HT-29 (cell line): ENCODE data around the gene ZNF624. TPM values are rescaled to one million over a fixed set of nuclear protein-coding genes. Genes with fewer than 3 reads are reported as not detected.
"Not testable (repeated sequence)": the region's sequence is repeated elsewhere in the genome, so short reads cannot be mapped to it uniquely, and the experiment has no call there.

Experiments used
- DNase-seq: peaks from one replicate; pipeline ENCODE4 v3.0.0-alpha.2; 2015; ENCODE audit warnings: low spot score
- total RNA-seq: library from RNA; depleted of rRNA; stranded (reverse); fragments of >200 nt; shearing (Covaris generic); gene quantifications from 2 replicates; pipeline ENCODE4 v1.2.3, GENCODE V29; 2014; rRNA removed

The ZNF624 gene
- 0.47 and 0.64 TPM in 2 replicates for total RNA-seq

DNA sequence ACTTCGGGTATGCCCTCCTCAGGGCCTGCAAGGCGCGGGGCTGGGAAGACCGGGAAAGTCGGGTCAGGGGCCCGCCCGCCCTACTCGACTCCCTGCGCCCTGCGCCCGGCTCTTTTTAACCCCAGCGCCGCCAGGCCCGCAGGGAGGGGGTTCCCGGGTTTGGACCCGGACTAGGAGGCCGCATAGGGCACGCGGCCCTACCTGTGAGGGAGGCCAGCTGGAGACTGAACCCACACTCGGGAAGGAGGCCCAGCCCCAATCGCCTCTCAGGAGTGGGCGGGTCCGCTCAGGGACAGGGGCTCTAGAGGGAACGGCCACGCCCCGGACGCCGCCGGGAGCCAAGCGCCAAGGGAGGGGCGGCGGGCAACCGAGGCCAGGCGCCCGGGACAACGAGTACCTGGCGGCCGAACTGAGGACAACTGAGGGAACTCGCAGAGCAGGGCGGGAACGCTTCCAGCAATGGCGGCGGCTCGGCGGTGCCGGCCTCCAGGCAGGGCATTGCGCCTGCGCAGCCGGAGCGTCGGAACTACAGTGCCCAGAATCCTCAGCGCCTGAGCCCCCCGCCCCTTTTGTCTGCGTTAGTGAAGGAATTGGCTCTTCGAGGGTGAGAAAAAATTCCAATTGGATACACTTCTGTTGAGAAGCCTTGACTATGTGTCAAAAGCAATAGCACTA is at the start of gene ZNF624:
Gene ZNF624, minus strand, starts transcription at position 484 of the 675 bp plus-strand sequence.
- peak; percentile 86 for DNase-seq

DNA sequence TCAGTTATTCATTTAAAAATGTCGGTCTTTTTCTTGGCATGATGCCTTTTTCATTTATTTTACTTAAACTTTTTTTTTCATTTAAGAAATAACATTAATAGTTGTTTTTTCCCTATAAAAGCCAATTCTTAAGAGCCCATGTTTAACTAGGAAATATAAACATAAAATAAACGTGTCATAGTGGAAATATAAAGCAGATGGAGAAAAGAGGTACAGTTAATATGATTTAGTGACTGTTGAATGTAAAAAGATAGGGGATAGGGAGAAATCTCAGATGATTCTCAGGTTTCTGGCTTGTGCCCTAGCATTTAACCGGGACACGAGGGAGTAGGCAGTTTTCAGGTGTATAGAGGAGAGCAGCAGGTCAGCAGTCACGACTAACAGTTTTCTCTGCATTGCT is 44.0 kb upstream of the ZNF624 start:
- not testable (repeated sequence) for DNase-seq

GRCh38 chr17:16690447-16690846 is 36.8 kb upstream of the ZNF624 start:
- not testable (repeated sequence) for DNase-seq

DNA sequence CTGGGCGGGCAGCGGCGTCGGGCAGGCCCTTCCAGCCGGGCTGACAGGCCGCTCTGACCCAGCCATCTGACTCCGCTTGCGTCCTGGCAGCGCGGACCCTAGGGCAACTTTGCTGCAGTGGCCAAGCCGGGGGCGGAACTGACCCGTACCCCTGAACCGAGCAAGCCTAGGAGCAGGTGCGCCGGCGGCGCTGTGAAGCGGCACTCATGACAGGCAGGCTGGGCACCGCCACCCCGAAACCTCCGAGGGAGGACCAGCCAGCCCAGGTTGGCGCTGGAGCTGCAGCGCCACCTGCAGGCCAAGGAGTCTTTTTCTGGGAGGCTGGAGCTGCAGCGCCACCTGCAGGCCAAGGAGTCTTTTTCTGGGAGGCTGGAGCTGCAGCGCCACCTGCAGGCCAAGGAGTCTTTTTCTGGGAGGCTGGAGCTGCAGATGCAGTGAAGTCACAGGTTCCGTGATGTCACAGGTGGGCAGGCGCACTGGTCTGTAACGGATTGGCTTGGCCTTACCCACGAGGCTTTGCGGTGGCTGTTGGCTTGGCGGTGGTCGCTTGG is 36.2 kb upstream of the ZNF624 start, which contains the start of gene CCDC144A:
Gene CCDC144A, plus strand, starts transcription at position 511 of the 551 bp plus-strand sequence. CDS start 160 bp downstream, outside the sequence.
- DNase-seq: not testable (repeated sequence)

GRCh38 chr17:16687151-16687550 is 33.5 kb upstream of the ZNF624 start:
- DNase-seq: not testable (repeated sequence)

GRCh38 chr17:16686019-16686418 is 32.4 kb upstream of the ZNF624 start:
- DNase-seq: not testable (repeated sequence)

DNA sequence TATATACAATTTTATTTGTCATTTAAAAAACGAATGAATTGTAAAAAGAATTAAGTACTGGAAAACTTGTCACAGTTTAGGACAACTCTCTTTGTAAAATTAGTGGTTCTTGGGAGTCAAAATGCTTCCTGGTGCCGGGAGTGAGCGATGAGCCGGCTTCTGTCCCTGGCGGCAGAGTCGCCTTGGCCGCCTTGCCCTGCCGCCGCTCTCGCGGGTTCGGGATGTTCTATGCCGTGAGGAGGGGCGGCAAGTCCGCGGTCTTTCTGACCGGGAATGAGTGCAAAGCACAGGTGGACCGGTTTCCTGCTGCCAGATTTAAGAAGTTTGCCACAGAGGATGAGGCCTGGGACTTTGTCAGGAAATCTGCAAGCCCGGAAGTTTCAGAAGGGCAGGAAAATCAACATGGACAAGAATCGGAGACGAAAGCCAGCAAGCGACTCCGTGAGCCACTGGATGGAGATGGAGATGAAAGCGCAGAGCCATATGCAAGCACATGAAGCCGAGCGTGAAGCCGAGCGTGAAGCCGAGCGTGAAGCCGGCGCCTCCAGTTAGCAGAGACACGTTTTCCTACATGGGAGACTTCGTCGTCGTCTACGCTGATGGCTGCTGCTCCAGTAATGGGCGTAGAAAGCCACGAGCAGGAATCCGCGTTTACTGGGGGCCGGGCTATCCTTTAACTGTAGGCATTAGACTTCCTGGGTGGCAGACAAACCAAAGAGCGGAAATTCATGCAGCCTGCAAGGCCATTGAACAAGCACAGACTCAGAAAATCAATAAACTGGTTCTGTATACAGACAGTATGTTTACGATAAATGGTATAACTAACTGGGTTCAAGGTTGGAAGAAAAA is 29.9 kb upstream of the ZNF624 start:
- DNase-seq: not testable (repeated sequence)

DNA sequence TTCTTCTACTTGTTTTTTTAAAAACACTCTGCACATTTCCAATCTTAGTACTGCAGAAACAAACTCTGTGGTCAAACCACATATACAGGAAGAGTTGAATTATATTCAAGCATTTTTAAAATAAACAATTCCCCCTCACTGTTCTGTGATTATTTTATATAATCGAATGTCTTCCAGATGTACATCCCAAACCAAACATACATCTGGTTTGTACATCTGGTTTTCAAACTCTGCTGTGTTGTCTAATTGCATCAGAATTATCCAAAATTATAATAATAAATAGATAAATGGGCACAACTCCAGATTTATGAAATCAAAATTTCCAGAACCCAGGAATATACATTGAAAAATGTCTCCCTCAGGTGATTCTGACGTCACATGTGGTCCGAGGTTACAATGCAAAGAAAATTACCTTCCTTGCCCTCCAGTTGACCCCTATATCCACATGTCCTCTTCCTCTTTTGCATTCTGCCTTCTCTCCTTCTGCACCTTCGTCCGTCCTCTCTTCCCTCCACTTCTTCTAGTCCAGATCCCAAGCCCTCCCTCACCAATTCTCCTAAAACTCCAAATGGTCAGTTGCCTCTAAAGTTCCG is 23.1 kb upstream of the ZNF624 start:
- no peak for DNase-seq

GRCh38 chr17:16666907-16667636 is 13.4 kb upstream of the ZNF624 start:
- not testable (repeated sequence) for DNase-seq

GRCh38 chr17:16666553-16666906 is 12.9 kb upstream of the ZNF624 start:
- DNase-seq: not testable (repeated sequence)

DNA sequence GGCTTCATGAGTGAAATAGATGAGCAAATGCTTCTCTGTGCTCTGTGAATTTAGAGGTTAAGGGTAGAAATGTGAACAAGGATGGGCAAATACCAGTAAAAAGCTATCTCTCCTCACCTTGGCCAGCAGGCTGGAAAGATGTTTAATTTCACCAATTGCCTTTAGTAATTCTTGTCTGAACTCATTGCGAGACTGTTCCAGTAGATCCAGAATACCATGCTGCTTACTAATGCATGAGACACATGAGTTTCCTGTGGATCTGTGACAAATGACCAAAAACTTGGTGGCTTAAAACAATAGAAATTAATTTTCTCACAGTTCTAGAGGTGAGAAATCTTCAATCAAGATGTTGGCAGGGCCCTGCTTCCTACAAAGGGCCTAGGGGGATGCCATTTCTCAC is 9.3 kb upstream of the ZNF624 start:
- DNase-seq: no peak

DNA sequence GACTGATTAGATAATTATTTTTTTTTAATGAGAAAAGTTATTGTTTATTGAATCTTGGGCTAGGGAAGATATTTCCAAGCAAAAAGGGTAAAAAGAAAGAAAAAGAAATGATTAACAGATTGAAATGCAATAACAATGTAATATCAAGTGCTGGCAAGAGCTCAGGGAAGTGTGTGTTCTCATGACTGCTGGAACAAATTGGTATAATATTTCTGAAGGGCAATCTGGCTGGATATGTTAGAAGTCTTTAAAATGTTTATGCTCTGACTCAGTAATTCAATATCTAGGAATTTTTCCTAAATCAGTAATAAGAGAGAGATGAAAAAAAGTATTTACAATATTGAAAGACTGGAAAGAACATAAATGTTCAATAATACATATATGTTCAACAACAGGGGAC is 7.6 kb upstream of the ZNF624 start:
- DNase-seq: no peak

GRCh38 chr17:16652847-16653366 is 743 bp downstream of the ZNF624 start:
- DNase-seq: no peak

DNA sequence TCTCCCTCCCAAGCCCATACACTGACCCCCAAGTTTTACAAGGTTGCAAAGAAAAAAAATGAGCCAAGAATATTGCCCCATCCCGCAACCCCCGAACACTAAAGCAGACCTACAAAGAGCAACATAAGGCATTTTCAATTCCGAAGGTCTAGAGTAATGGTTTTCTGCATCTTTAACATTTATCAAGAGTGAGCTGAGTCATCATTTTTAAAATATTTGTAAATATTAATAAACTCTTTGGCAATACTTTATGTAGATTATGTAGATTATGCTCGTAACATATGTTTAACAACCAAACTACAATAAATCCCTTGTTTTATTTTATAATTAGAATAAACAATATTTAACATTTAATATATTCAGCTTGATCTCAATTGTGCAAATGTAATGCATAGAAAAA is 1.4 kb downstream of the ZNF624 start:
- no peak for DNase-seq

DNA sequence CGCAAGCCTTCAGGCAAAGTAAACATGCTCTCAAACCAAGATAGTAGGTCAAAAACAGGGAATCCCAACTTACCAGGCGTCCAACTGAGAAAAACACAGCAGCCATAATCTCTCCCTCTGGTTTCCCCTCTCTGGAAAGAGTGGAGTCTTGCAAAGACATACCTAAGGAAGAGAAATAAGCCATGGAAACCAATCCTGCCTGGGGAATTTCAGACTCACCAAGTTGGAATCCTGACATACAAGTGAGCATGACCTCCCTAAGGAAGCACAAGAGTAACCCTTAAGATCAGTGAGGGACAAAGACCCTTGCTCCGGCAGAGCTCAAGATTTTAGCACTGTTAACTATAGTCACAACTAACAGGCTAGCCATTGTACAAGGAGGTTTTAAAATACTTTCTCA is 4.1 kb downstream of the ZNF624 start:
- no peak for DNase-seq

DNA sequence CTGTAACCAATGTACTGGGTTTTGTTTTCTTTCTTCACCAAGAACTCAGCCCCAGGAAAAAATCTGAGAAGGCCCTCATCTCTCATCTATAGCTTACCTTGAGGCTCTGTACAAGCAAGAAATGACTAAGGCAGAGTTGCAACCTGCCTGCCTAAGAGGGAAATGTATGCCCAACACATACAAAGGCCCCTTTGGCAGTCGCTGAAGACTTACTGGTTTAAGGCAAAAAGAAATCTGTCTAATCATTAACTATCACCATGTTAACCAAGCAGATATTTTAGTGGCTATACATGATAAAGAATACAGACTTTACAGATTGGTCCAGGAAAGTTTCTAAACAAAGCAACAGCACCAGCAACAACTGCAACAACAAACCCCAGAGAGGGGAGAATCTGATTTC is 14.2 kb downstream of the ZNF624 start:
- no peak for DNase-seq

- DNase-seq: no peak
Observed at GRCh38 chr17:16623282-16623681, 30.4 kb downstream of the ZNF624 start.

GRCh38 chr17:16622540-16623277 is 30.9 kb downstream of the ZNF624 start:
- DNase-seq: no peak

GRCh38 chr17:16617481-16618060 is 36.1 kb downstream of the ZNF624 start:
- DNase-seq: no peak

DNA sequence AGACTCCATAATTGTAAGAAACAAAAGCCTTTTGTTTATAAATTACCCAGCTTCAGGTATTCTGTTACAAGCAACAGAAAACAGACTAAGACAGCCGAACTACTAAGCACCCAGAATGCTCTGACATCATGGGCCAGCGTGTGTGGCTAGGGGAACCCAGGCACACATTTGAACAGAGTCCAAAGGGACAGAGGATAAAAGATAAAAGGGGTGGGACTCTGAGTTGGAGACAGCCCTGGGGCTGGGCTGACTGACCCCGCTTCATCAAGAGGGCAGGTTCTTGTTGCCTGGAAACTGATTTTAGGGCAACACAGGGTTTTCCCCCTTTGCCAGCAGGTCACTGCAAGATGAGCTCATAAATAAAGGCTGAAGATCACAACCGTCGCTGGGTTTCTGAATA is 54.1 kb downstream of the ZNF624 start:
- DNase-seq: no peak
